HG03378 (cell line): ENCODE measurements around the gene SLC25A29.
"Not testable (repeated sequence)": the region's sequence is repeated elsewhere in the genome, so short reads cannot be mapped to it uniquely, and the experiment has no call there.

Source experiments
- ATAC-seq: cut with Tn5 transposase; IDR thresholded peaks from one replicate; pipeline ENCODE4 v1.9.1; 2021; ENCODE audit warnings: mild to moderate bottlenecking, moderate library complexity; ENCODE audit not compliant: unreplicated experiment

SLC25A29 gene

GRCh38 chr14:100283436-100283835 is 22.8 kb downstream of the SLC25A29 start:
- not testable (repeated sequence) for ATAC-seq

- ATAC-seq: no peak
Observed at GRCh38 chr14:100282766-100283419, 23.4 kb downstream of the SLC25A29 start.

GRCh38 chr14:100282083-100282350 is 24.2 kb downstream of the SLC25A29 start:
- ATAC-seq: no peak

- ATAC-seq: no peak
Observed at GRCh38 chr14:100281286-100282082, 24.8 kb downstream of the SLC25A29 start.

GRCh38 chr14:100279563-100279962 is 26.7 kb downstream of the SLC25A29 start:
- ATAC-seq: no peak

GRCh38 chr14:100279133-100279532 is 27.1 kb downstream of the SLC25A29 start:
- no peak for ATAC-seq

GRCh38 chr14:100278702-100279101 is 27.5 kb downstream of the SLC25A29 start:
- ATAC-seq: peak; percentile 52

- ATAC-seq: no peak
Observed at GRCh38 chr14:100275214-100275613, 31.0 kb downstream of the SLC25A29 start.

- no peak for ATAC-seq
Observed at GRCh38 chr14:100274250-100274649, 32.0 kb downstream of the SLC25A29 start.

- no peak for ATAC-seq
Observed at GRCh38 chr14:100271247-100271939, 34.9 kb downstream of the SLC25A29 start.

GRCh38 chr14:100268591-100269207 is 37.5 kb downstream of the SLC25A29 start:
- no peak for ATAC-seq

GRCh38 chr14:100267990-100268389 is 38.3 kb downstream of the SLC25A29 start:
- ATAC-seq: no peak

GRCh38 chr14:100263141-100263540 is 43.1 kb downstream of the SLC25A29 start:
- ATAC-seq: no peak

- no peak for ATAC-seq
Observed at GRCh38 chr14:100262545-100262944, 43.7 kb downstream of the SLC25A29 start.

GRCh38 chr14:100261621-100262020 is 44.6 kb downstream of the SLC25A29 start:
- no peak for ATAC-seq

- ATAC-seq: peak; percentile 70
Observed at GRCh38 chr14:100256339-100256895, 49.8 kb downstream of the SLC25A29 start.

- no peak for ATAC-seq
Observed at GRCh38 chr14:100252684-100253083, 53.6 kb downstream of the SLC25A29 start.

- no peak for ATAC-seq
Observed at GRCh38 chr14:100250732-100251465, 55.3 kb downstream of the SLC25A29 start.

GRCh38 chr14:100246809-100247428 is 59.3 kb downstream of the SLC25A29 start:
- no peak for ATAC-seq

GRCh38 chr14:100243020-100243419 is 63.2 kb downstream of the SLC25A29 start:
- ATAC-seq: no peak
